GM06990 (cell line): ENCODE measurements around the gene TMEM54.

Source experiments
- DNase-seq: peaks from one replicate; pipeline ENCODE4 v3.0.0-alpha.2; 2011; ENCODE audit not compliant: insufficient read length; ENCODE audit errors: extremely low read depth
- H3K27me3 ChIP-seq: replicated peaks from 2 replicates; pipeline ENCODE4 v1.6.0; 2011; ENCODE audit warnings: low read length; ENCODE audit not compliant: control insufficient read depth, insufficient read depth
- H3K36me3 ChIP-seq: 2 replicates; pipeline ENCODE4 v1.5.1; 2011; ENCODE audit warnings: low read length; ENCODE audit not compliant: control insufficient read depth, insufficient read depth
- H3K4me3 ChIP-seq: replicated peaks from 2 replicates; pipeline ENCODE4 v1.5.1; 2011; ENCODE audit warnings: low read depth, mild to moderate bottlenecking, control low read depth, low read length
- CTCF ChIP-seq: IDR thresholded peaks from 2 replicates; pipeline ENCODE4 v1.5.1; 2011; ENCODE audit warnings: low read length, control low read depth, mild to moderate bottlenecking, inconsistent platforms; ENCODE audit not compliant: insufficient read depth, poor library complexity, severe bottlenecking

The TMEM54 gene

GRCh38 chr1:32900956-32901822 is at the start of gene TMEM54:
Gene TMEM54, minus strand, starts transcription at chr1:32901389. Its CDS starts 151 bp downstream, at chr1:32901238.
- peak; percentile 3 for TF ChIP-seq CTCF
- Histone ChIP-seq H3K4me3 (peak within 1 kb of the TSS; percentile 46), H3K27me3 (peaks cover 6% of the 10 kb centered on the region), H3K36me3 (no peaks in the 10 kb centered on the region)
- DNase-seq: no peak

- no peak for DNase-seq
- no peak for TF ChIP-seq CTCF
- H3K4me3 ChIP-seq: no peak overlapping the region
- no peaks in the 10 kb centered on the region for H3K27me3 ChIP-seq
- H3K36me3 ChIP-seq: no peaks in the 10 kb centered on the region; the same call in 1 of the 2 replicates
Measured at GRCh38 chr1:32949519-32949918, 48.3 kb upstream of the TMEM54 start.

- TF ChIP-seq CTCF: no peak
- no peak for DNase-seq
- H3K36me3 ChIP-seq: peaks cover 3% of the 10 kb centered on the region
- no peaks in the 10 kb centered on the region for H3K27me3 ChIP-seq
- no peak overlapping the region for H3K4me3 ChIP-seq
Measured at GRCh38 chr1:32948905-32949304, 47.7 kb upstream of the TMEM54 start.

- Histone ChIP-seq H3K4me3 (no peak overlapping the region), H3K36me3 (peaks cover 3% of the 10 kb centered on the region), H3K27me3 (no peaks in the 10 kb centered on the region)
- DNase-seq: no peak
- TF ChIP-seq CTCF: no peak
Measured at GRCh38 chr1:32948390-32948722, 47.2 kb upstream of the TMEM54 start.

GRCh38 chr1:32947669-32948389 is 46.6 kb upstream of the TMEM54 start:
- no peak for TF ChIP-seq CTCF
- DNase-seq: no peak
- H3K36me3 ChIP-seq: peaks cover 3% of the 10 kb centered on the region
- no peaks in the 10 kb centered on the region for H3K27me3 ChIP-seq
- H3K4me3 ChIP-seq: no peak overlapping the region
